GM04504 (cell line): ENCODE results near the gene GIMAP7.
"Not testable (repeated sequence)": the region's sequence is repeated elsewhere in the genome, so short reads cannot be mapped to it uniquely, and the experiment has no call there.

Experiments used
- DNase-seq: peaks from one replicate; pipeline ENCODE4 v3.0.0-alpha.2; 2012; ENCODE audit warnings: low read depth

The GIMAP7 gene

DNA sequence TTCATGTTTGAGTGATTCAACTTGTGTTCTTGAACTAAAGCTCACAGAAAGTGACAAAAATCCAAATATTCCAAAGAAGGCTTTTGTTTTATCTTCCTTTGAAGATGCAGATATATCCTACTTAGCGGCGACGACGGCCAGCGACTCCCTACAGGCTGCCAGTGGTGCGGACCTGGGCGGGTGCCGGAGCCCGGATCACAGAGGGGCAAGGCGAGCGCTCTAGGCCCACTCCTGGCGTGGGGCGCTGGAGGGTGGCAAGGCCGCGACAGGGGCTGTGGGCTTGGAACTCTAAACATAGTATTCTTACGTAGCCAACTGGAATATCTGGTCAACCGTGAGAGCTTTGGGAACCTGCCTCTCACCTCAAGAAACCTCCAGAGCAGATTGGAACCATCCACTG lies 914 bp upstream of the GIMAP7 start:
- DNase-seq: no peak

- no peak for DNase-seq
Measured at GRCh38 chr7:150515248-150516147, 826 bp downstream of the GIMAP7 start.

- DNase-seq: no peak
Measured at GRCh38 chr7:150516956-150517745, 2.5 kb downstream of the GIMAP7 start.

DNA sequence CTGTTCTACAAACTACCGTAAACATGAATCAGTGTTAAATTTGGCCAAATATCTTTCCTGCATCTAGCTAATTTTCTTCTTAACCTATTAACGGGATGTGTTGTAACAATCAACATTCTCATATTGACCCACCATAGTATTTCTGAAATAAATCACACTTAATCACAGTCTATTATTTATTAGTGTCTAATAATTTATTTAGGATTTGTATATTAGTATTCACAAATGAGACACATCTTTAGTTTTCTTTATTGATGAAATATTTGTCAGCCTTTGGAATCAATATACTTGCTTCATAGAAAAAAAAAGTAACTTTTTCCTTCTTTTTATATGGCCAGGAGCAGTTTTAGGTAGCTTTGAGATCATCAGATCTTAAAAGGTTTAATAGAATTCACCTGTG lies 4.6 kb downstream of the GIMAP7 start:
- DNase-seq: no peak

GRCh38 chr7:150520145-150520544 lies 5.5 kb downstream of the GIMAP7 start:
- DNase-seq: no peak

DNA sequence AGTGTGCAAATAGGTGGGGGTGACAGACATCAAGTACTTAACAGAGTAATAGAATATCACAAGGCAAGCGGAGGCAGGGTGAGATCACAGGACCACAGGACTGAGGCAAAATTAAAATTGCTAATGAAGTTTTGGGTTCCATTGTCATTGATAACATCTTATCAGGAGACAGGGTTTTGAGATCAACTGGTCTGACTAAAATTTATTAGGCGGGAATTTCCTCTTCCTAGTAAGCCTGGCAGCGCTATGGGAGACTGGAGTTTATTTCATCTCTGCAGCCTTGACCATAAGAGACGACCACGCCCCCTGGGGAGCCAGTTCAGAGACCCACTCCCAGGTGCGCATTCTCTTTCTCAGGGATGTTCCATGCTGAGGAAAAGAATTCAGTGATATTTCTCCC lies 8.3 kb downstream of the GIMAP7 start:
- not testable (repeated sequence) for DNase-seq

DNA sequence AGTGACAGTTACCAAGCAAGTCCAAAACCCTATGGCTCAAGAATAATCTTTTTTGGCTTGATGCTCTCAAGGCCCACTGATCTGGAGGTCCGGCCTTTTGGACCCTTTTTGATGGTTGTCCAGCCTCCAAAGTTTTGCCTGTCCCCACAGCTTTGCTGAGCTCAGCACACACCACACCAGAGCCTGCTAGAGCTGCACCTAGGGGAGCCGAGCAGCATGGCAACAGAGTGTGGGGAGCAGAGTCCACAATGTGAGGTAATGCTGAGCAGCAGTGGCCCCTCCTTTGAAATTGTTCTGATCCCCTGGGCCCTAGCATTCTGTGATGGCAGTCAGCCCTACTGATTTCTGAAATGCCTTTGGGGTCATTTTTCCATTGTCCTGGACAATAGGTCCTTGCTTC lies 9.3 kb downstream of the GIMAP7 start:
- DNase-seq: no peak

GRCh38 chr7:150531704-150532103 lies 17.0 kb downstream of the GIMAP7 start:
- DNase-seq: no peak

DNA sequence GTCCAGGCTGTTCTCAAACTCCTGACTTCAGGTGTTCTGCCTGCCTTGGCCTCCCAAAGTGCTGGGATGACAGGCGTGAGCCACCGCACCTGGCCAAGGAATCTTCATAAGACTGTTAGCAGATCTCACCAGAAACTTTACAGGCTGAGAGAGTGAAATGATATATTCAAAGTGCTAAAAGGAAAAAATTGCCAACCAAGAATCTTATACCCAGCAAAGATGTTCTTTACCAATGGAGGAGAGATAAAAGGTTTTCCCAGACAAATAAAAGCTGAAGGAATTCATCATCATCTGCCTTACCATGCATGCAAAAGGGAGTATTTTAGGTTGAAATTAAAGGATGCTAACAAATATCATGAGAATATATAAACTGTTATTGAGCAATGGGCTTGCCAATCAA lies 23.6 kb downstream of the GIMAP7 start:
- no peak for DNase-seq

GRCh38 chr7:150553163-150553562 lies 38.5 kb downstream of the GIMAP7 start:
- DNase-seq: no peak

DNA sequence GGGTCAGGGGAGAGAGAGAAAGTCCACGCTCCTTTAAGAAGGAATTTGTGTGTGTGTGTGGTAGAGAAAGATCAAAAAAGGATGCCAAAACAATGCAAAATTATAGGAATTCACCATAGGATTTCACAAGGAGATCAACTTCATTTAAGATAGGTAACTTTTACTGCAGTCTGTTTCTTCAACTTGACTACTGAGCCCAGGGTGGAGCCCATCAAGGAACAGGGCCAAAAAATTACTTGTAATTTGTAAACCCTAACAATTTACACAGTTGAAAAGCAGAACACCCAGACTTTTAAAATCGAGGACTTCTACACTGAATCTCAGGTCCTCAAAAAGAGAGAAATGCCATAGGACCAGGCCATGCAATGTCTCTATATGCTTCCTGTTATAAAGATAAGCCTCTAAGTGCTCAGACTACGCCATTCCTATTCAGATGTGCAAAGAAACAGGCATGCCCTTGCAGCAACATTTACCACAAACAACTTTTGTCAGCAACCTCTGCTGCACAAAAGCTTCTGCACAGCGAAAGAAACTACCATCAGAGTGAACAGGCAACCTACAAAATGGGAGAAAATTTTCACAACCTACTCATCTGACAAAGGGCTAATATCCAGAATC lies 42.0 kb downstream of the GIMAP7 start:
- no peak for DNase-seq

DNA sequence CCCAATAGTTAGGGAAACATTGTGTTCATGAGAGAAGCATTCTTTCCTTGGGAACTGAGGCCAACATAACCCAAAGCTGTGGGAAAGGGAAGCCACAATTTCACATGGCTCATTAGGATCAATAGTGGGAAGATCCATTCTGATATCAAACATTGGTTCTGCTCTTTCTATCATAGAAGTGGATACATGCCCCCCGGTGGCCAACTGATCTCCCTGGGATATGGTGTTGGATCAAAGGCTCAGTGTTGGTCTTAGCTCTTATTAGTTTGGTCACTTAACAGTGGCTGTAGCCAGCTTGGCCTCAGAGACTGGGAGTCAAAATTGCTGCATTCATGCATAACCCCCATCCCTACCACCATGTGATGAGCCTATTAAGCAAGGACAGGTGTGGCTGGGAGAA lies 45.8 kb downstream of the GIMAP7 start:
- no peak for DNase-seq

DNA sequence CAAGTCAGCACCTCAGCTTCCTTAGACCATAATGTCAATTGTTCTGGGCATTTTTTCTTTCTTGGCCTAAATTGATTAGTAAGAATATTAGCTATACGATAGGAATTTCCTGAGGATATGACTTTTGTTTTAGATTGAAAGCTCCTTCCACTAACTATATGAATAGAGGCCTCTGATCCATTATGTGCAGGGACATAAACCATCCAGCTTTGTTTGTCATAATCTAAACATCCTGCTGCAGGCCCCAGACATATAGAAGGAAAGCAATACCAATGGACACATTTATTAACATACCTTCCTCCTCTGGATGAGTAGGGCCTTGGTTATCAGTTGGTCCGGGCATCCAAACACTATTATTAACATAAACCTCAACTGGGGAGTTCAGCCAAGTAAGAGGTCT lies 48.2 kb downstream of the GIMAP7 start:
- no peak for DNase-seq

DNA sequence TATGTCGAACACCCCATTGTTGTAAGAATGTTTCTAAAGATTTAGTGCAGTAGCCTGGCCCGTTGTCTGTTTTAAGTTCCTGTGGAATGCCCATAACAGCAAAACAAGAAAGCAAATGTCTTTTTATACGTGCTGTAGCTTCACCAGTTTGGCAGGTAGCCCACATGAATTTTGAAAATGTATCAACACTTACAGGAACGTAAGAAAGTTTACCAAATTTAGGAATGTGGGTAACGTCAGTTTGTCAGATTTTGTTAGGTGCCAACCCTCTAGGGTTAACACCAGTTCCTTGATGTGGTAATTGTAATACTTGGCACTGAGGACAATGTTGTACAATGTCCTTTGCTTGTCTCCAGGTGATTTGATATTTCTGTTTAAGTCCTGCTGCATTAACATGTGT lies 49.3 kb downstream of the GIMAP7 start:
- DNase-seq: no peak

DNA sequence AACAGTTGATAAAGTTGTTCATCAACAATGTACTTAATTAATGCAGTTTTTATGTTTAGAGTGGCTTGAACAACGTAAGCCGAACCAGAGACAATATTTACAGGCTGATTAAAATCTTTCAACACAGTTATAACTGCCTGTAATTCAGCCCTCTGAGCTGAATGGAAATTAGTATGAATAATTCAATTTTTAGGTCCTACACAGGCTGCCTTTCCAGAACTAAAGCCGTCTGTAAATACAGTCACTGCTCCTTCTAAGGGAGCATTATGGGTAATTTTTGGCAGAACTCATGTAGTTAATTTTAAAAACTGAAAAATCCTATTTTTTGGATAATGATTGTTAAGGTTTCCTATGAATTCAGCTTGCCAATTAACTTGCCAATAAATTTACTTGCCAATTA lies 49.9 kb downstream of the GIMAP7 start:
- no peak for DNase-seq

DNA sequence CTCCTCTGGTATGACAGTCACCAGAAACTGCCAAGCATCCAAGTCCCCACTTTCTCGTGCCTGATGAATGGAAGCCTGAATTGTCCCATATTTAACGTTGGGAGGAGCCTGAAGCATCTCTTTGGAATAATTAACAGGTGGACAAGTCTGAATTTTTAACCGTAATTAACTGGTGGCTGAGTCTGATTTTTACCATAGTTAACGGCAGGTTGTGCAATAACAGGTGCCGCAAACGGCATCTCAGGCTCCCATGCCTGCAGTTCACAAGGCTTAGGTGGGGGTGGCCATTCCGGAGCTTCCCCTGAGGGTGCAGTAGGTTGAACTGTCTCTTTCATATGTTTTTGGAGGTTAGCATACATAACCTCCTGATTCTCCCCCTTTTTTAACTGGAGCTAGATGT lies 50.6 kb downstream of the GIMAP7 start:
- no peak for DNase-seq

DNA sequence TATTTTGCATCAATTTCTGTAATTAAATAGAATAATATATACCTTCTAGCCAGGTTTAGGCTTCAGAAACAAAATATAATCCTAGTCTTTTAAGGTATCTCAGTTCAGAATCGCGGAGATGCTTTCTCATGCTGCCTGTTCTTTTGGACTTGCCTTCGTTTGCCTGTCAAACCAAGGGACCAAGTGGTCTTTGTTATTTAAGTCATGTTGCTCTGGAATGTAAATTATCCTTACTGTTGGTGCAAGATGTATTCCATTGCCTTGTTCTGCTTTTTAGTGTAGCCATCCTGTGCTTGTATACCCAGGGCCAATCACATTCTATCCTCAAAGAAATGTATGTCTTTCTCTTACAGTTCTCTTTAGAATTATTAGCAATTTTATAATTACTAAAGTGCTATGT lies 51.5 kb downstream of the GIMAP7 start:
- DNase-seq: no peak

- DNase-seq: no peak
Measured at GRCh38 chr7:150566572-150566971, 51.9 kb downstream of the GIMAP7 start.

- DNase-seq: no peak
Measured at GRCh38 chr7:150567169-150567568, 52.5 kb downstream of the GIMAP7 start, which contains the start of gene GIMAP4. Gene GIMAP4, plus strand, starts transcription at chr7:150567390. Its CDS starts 2,512 bp downstream, at chr7:150569902.

GRCh38 chr7:150567871-150568301 lies 53.2 kb downstream of the GIMAP7 start:
- no peak for DNase-seq

DNA sequence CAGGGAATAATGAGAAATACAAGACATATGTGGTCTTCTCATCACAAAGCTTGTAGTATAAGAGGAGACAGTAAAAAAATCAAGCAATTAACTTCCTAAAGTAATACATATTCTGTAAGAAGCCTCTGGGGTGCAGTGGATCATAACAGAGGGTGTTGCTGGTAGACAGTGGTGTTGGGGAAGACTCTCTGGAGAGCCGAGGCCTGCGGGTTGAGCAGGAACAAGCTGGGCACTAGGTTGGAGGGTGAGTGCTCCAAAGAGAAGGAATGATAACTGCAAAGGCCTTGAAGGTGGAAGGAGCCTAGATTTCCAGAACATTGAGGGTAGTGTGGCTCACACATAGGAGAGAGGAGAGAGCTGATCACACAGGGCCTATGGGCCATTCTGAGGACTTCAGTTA lies 54.0 kb downstream of the GIMAP7 start:
- DNase-seq: no peak

DNA sequence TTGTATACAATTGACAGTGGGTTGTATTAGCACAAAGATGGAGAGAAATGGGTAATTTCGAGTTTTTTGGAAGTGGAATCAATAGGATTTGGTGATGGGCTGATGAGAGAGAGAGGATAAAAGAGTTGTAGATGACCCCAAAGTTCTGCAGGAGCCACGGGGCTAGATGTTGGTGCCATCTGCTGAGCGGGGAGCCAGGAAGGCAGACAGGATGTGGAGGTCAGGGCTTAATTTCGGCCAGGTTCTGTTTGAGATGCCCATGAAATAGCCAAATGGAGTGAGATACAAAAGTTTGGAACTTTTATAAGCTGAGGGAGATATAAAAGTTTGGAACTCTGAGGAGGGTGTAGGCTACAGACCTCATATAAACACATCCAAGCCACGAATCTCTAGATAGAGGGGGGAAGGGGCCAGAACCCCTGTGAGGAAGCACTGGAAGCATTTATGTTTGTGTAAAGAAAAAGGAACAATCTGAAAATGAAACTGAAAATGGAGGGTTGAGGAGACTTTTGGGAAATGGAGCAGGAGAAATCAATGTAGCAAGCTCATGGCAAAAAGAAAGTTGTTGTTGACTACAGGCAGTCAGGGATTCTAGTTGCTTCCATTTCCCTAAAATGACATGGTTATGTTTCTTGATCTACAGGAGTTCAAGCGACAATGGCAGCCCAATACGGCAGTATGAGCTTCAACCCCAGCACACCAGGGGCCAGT lies 54.7 kb downstream of the GIMAP7 start:
- DNase-seq: no peak
